ENCODE results near the gene SLC49A3. TPM values are rescaled to one million over a fixed set of nuclear protein-coding genes. Genes with fewer than 3 reads are reported as not detected.

SLC49A3 gene
- total and polyA plus RNA-seq, 2 of the 8 experiments (the other 6 are each of a cell fraction or from before 2014, with no cell fraction given), result 5.0 to 8.8 TPM

DNA sequence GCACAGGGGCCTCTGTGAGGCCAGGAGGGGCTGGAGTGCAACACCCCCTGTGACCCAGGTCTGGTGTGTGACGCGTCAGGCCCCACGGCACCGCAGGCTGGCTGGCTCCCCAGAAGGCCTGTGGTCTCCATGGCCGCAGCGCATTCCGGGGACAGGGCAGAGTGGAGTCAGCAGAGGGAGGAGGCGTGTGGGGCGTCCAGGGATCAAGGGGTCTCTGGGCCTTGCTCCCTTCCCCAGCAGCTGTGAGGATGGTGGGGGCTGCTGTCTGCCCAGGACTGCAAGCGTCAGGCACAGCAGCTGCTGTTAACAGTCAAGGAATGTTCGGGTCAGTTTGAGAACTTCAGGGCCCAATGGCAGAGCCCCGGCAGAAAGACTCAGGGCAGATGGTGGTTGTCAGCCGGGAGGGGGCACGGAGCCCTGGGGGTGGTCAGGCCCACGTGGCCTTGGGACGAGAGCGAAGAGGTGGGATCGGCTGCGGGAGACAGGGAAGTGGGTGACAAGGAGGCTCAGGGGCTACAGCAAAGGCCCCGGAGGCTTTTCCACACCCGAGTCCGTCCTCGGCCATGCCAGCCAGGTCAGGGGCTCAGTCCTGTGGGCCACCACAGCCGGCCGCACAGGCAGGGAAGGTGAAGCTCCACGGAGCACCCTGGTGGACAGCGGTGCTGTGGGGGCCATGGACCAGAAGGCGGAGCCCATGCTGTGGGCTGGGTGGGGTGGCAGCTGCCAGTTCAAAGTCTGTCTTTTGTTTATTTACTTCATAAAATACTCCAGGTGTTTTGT is 35.0 kb upstream of the SLC49A3 start:
- H4K5ac ChIP-seq (ENCODE audit: insufficient read length, low read depth, low read length), result no peak overlapping the region
- H2BK12ac ChIP-seq (ENCODE audit: low read depth, low read length), result no peak overlapping the region
- H3K9me3 ChIP-seq (ENCODE audit: insufficient read depth in 2 of 2, low read depth in 1 of 2, low read length in 1 of 2), result no peaks in the 10 kb centered on the region
- no peak overlapping the region for H3K27ac ChIP-seq (ENCODE audit: low read depth, low read length)
- no peaks in the 10 kb centered on the region for H3K27me3 ChIP-seq (replicated peaks in 1 of 4; ENCODE audit: control insufficient read depth in 3 of 4, extremely low read depth in 1 of 4, insufficient read depth in 3 of 4, low read length in 3 of 4)
- peaks cover 0 to 9% (median 0%) of the 10 kb centered on the region in 4 experiments; a peak in 2 of 8 replicates for H3K36me3 ChIP-seq (ENCODE audit: control insufficient read depth in 2 of 4, insufficient read depth in 4 of 4, low read length in 3 of 4)
- ChIA-PET POLR2A (ENCODE audit: partially characterized antibody) (interaction anchor here (1.3 to 1.6 kb wide), 4 partner anchors 10 to 39 kb away, joined by 3 to 5 read pairs (median 3); no protein-coding TSS in a partner anchor), CTCF (ENCODE audit: partially characterized antibody) (interaction anchor here (1.0 to 2.6 kb wide), 4 partner anchors 9 to 96 kb away, joined by 4 to 12 read pairs (median 6); no protein-coding TSS in a partner anchor)
- H4K8ac ChIP-seq (ENCODE audit: extremely low read depth, insufficient read depth, low read length), result peak overlapping the region; percentile 35; the same call in 1 of the 2 replicates
- H4K20me1 ChIP-seq (replicated peaks in 1 of 2; ENCODE audit: control insufficient read depth in 1 of 2, insufficient read depth in 2 of 2, low read length in 2 of 2), result peaks cover 31 to 45% of the 10 kb centered on the region in 2 experiments
- no peaks in the 10 kb centered on the region for H3K4me1 ChIP-seq (replicated peaks in 1 of 4; ENCODE audit: control insufficient read depth in 3 of 4, insufficient read depth in 4 of 4, low read length in 3 of 4)
- no peak for FAIRE-seq
- no peak overlapping the region for H3K23ac ChIP-seq (ENCODE audit: insufficient read length)
- no peak overlapping the region for H2AFZ ChIP-seq (ENCODE audit: low read length)
- no peak overlapping the region for H3K9ac ChIP-seq (replicated peaks in 1 of 4; ENCODE audit: extremely low read depth in 1 of 4, low read depth in 3 of 4, low read length in 3 of 4)
- no peak overlapping the region for H2BK15ac ChIP-seq (ENCODE audit: low read length)
- no peak overlapping the region for H3K4me3 ChIP-seq (ENCODE audit: extremely low read depth in 1 of 4, insufficient read depth in 2 of 4, low read depth in 3 of 4, low read length in 4 of 4)
- no peak overlapping the region for H2BK20ac ChIP-seq (ENCODE audit: low read length)
- H3K79me2 ChIP-seq (ENCODE audit: control insufficient read depth in 1 of 2, insufficient read depth in 2 of 2, low read length in 2 of 2), result peaks cover 3 to 75% of the 10 kb centered on the region in 2 experiments; a peak in 3 of 4 replicates
- no peak overlapping the region for H2AK5ac ChIP-seq (ENCODE audit: low read depth, low read length)
- H3K23me2 ChIP-seq (ENCODE audit: low read depth, low read length), result no peaks in the 10 kb centered on the region
- H3K14ac ChIP-seq (ENCODE audit: insufficient read length), result no peak overlapping the region
- peaks cover 29% of the 10 kb centered on the region for H3K79me1 ChIP-seq (ENCODE audit: low read depth, low read length)
- TF ChIP-seq PHF8 (conservative IDR thresholded peaks at IDR 0.05; ENCODE audit: low read depth, low read length) (no peak), RBBP5 (IDR thresholded peaks at IDR 0.05; ENCODE audit: borderline replicate concordance, low read depth, low read length) (no peak), E2F6 (IDR thresholded peaks at IDR 0.05) (no peak), CREB1 (IDR thresholded peaks at IDR 0.05) (no peak)
- no peak overlapping the region for H3K4ac ChIP-seq (replicated peaks; ENCODE audit: insufficient read length, low read depth, low read length)
- WGBS, 2 experiments (ENCODE audit: extremely low coverage in 1 of 2, insufficient coverage in 1 of 2, insufficient read length in 1 of 2, insufficient replicate concordance in 2 of 2, low coverage in 1 of 2, low lambda C conversion rate in 2 of 2, missing lambda C conversion rate in 1 of 2), result 95% methylated on average over 21 of the region's 28 CpGs; no CpG with 5 or more reads in 1 of the 2 experiments
- H4K91ac ChIP-seq (replicated peaks; ENCODE audit: insufficient read length, low read length), result no peak overlapping the region
- no peak overlapping the region for H3K56ac ChIP-seq (replicated peaks; ENCODE audit: insufficient read length, low read depth, low read length)
- no peak for DNase-seq (ENCODE audit: low read depth in 1 of 2, low spot score in 2 of 2)
- H2BK120ac ChIP-seq (replicated peaks; ENCODE audit: low read depth, low read length), result no peak overlapping the region
- no peak overlapping the region for H3K4me2 ChIP-seq (ENCODE audit: insufficient read depth in 1 of 2, low read depth in 2 of 2, low read length in 2 of 2)
- no peak overlapping the region; the same call in 1 of the 2 replicates for H2BK5ac ChIP-seq (ENCODE audit: low read depth, low read length)
- H3K18ac ChIP-seq (ENCODE audit: extremely low read depth, low read length), result no peak overlapping the region

Data from H1 (cell line).